ENCODE data around the gene R3HDM4. TPM values are rescaled to one million over a fixed set of nuclear protein-coding genes. Genes with fewer than 3 reads are reported as not detected.

Gene R3HDM4
- total RNA-seq, 2 donors from 2014 or later, result 19.5 to 30.4 TPM

DNA sequence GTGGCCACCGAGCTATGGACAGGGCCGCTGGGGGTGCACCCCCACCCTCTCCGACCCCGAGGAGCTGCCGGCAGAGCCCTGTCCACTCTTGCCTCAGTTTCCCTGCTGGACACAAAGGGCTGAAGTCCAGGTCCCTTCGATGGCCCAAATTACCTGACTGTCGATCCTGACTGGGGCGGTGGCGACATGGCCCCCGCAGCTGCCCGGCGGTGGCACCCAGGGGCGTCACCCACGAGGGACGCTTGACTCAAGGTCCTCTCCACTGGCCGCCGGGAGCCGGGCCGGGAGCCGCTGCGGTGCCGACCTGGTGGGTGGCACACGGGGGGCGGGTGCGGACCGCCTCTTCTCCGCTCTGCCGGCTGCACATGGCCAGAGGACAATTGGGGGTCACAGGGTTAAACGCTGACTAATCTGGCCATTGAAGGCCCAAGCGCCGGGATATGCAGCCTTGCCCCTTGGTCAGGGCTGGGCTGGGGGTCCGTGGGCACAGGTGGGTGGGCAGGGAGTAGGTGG lies 29.2 kb upstream of the R3HDM4 start:
- no peak overlapping the region for H3K27ac ChIP-seq
- H3K4me1 ChIP-seq, result peaks cover 0 to 14% of the 10 kb centered on the region in 2 donors
- H3K36me3 ChIP-seq, result no peaks in the 10 kb centered on the region
- no peak overlapping the region for H3K4me3 ChIP-seq
- no peaks in the 10 kb centered on the region for H3K27me3 ChIP-seq
- TF ChIP-seq CTCF (IDR thresholded peaks at IDR 0.05), result no peak
- H3K9me3 ChIP-seq, result no peaks in the 10 kb centered on the region
- DNase-seq (ENCODE audit: low spot score), result no peak

DNA sequence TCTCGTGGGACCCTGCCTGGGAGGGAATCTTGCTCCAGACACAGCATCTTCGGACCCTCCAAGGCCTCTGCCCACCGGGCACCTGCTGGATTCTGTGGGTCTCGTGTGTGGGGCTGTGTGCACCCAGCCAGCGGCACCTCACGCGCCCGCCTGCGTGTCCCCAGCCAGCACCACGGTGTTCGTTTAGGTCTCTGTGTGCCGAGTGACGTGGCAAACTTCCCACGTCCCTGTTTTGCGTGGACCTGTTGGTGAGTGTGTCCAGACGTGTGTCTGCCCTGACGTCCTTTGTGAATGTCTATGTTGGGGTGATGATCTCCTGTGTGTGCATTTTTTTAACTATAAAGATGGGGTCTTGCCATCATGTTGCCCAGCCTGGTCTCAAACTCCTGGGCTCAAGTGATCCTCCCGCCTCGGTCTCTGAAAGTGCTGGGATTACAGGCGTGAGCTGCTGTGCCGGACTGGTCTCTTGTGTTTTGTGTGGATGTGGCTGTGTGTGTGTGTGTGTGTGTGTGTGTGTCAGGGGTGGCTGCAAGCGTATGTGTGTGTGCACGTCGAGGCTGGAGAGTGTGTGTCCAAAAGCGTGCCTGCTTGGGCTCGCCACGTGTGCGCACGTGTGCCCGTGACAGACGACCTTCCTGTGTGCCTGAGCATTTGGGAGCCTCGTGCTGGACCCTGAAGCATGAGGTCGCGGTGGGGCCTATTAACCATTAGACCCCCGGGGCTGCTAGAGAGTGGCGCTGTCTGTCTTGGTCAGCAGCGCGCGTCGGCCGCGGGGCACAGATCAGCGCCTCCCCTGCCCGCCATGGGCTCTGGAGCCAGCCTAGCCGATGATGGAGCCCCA lies 28.5 kb upstream of the R3HDM4 start:
- TF ChIP-seq CTCF (IDR thresholded peaks at IDR 0.05), result no peak
- H3K36me3 ChIP-seq, result no peaks in the 10 kb centered on the region
- H3K4me3 ChIP-seq, result peak overlapping the region; percentile 24 to 40
- DNase-seq (ENCODE audit: low spot score), result no peak
- H3K27ac ChIP-seq, result peak overlapping the region; percentile 82 to 85
- peaks cover 0 to 14% of the 10 kb centered on the region in 2 donors for H3K4me1 ChIP-seq
- H3K27me3 ChIP-seq, result no peaks in the 10 kb centered on the region
- H3K9me3 ChIP-seq, result no peaks in the 10 kb centered on the region

GRCh38 chr19:940591-941291 lies 27.7 kb upstream of the R3HDM4 start:
- H3K36me3 ChIP-seq, result no peaks in the 10 kb centered on the region
- peak; percentile 65 for DNase-seq (ENCODE audit: low spot score)
- H3K9me3 ChIP-seq, result no peaks in the 10 kb centered on the region
- H3K4me1 ChIP-seq, result peaks cover 0 to 14% of the 10 kb centered on the region in 2 donors
- H3K4me3 ChIP-seq, result peak overlapping the region; percentile 24 to 40
- no peak for TF ChIP-seq CTCF (IDR thresholded peaks at IDR 0.05)
- no peaks in the 10 kb centered on the region for H3K27me3 ChIP-seq
- peak overlapping the region; percentile 82 to 85 for H3K27ac ChIP-seq

- H3K36me3 ChIP-seq, result no peaks in the 10 kb centered on the region
- TF ChIP-seq CTCF (IDR thresholded peaks at IDR 0.05), result no peak
- DNase-seq (ENCODE audit: low spot score), result no peak
- no peaks in the 10 kb centered on the region for H3K27me3 ChIP-seq
- H3K27ac ChIP-seq, result peak overlapping the region in 1 of 2 donors; percentile 85
- H3K9me3 ChIP-seq, result no peaks in the 10 kb centered on the region
- peaks cover 0 to 20% of the 10 kb centered on the region in 2 donors for H3K4me1 ChIP-seq
- H3K4me3 ChIP-seq, result no peak overlapping the region
Observed at GRCh38 chr19:939922-940321, 26.9 kb upstream of the R3HDM4 start.

GRCh38 chr19:939439-939838 lies 26.4 kb upstream of the R3HDM4 start:
- H3K36me3 ChIP-seq, result no peaks in the 10 kb centered on the region
- DNase-seq (ENCODE audit: low spot score), result no peak
- H3K27me3 ChIP-seq, result no peaks in the 10 kb centered on the region
- TF ChIP-seq CTCF (IDR thresholded peaks at IDR 0.05), result no peak
- no peak overlapping the region for H3K27ac ChIP-seq
- no peaks in the 10 kb centered on the region for H3K9me3 ChIP-seq
- no peak overlapping the region for H3K4me3 ChIP-seq
- H3K4me1 ChIP-seq, result peaks cover 0 to 25% of the 10 kb centered on the region in 2 donors

All from right atrium auricular region (tissue), 2 donors.